ENCODE data around the gene DDX17.

DNA sequence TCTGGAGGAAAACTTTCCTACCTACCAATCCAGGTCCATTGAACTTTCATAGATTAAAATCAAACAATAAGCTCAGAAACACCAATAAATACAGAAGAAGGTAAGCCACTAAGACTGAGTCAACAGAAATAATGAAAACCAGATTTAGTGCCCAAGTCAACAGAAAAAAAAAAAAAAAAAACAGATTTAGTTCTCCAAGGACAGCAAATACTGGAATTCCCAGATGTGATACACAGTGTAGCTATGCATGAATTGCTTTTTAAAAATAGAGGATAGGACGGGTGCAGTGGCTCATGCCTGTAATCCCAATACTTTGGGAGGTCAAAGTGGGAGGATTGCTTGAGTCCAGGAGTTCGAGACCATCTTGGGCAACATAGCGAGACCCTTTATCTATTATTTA lies 48.2 kb upstream of the DDX17 start:
- TF ChIP-seq, protein P1, sequence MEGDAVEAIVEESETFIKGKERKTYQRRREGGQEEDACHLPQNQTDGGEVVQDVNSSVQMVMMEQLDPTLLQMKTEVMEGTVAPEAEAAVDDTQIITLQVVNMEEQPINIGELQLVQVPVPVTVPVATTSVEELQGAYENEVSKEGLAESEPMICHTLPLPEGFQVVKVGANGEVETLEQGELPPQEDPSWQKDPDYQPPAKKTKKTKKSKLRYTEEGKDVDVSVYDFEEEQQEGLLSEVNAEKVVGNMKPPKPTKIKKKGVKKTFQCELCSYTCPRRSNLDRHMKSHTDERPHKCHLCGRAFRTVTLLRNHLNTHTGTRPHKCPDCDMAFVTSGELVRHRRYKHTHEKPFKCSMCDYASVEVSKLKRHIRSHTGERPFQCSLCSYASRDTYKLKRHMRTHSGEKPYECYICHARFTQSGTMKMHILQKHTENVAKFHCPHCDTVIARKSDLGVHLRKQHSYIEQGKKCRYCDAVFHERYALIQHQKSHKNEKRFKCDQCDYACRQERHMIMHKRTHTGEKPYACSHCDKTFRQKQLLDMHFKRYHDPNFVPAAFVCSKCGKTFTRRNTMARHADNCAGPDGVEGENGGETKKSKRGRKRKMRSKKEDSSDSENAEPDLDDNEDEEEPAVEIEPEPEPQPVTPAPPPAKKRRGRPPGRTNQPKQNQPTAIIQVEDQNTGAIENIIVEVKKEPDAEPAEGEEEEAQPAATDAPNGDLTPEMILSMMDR (IDR thresholded peaks at IDR 0.05) = no peak
- TF ChIP-seq POLR2A (IDR thresholded peaks at IDR 0.05) (no peak), EP300 (IDR thresholded peaks at IDR 0.05) (no peak)
